ENCODE measurements around the gene ZIC1.

ZIC1 gene

DNA sequence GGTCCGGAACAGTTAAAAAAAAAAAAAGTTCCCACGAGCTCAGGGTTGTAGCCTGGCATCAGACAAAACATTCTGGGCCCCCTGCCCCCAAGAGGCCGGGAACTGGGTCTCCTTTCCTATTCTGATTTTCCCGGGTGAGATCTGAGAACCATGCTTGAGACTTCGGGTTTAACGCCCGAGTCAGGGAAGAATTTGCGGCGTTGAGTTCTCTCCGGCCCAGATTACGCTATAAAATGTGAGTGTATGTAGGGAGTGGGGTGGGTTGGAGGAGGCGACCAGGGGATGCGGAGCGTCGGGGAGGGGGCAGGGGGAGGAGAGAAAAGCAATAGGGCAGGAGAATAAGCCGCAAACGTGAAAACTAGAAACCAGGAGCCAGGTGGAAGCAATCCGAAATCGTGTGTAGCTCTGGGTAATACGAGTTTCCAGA, 2.7 kb downstream of the ZIC1 start:
- peak; percentile 6 for DNase-seq

DNA sequence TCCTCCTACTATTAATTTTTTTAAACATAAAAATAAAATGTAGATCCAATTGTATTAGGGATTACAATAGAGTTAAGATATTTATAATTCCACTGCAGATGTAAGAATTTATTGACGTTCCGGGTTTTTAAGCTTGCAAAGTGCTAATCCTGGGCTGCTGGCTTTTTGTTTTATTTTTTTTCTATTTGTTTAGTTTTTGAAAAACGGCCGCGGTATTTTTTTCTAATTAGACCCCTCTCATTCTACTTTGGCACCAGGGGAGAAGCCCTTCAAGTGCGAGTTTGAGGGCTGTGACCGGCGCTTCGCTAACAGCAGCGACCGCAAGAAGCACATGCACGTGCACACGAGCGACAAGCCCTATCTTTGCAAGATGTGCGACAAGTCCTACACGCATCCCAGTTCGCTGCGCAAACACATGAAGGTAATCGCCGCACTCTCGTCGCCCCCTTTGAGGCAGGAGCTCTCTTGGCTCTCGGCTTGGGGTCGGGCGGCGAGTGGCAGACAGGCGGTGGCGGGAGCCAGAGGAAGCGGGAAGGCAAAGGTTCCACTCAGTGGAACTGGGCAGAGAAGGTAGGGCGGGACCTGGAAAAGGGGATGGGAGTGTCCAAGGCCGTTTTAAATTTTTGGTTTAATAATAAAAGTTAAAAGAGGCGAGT, 3.2 kb downstream of the ZIC1 start:
- no peak for DNase-seq

DNA sequence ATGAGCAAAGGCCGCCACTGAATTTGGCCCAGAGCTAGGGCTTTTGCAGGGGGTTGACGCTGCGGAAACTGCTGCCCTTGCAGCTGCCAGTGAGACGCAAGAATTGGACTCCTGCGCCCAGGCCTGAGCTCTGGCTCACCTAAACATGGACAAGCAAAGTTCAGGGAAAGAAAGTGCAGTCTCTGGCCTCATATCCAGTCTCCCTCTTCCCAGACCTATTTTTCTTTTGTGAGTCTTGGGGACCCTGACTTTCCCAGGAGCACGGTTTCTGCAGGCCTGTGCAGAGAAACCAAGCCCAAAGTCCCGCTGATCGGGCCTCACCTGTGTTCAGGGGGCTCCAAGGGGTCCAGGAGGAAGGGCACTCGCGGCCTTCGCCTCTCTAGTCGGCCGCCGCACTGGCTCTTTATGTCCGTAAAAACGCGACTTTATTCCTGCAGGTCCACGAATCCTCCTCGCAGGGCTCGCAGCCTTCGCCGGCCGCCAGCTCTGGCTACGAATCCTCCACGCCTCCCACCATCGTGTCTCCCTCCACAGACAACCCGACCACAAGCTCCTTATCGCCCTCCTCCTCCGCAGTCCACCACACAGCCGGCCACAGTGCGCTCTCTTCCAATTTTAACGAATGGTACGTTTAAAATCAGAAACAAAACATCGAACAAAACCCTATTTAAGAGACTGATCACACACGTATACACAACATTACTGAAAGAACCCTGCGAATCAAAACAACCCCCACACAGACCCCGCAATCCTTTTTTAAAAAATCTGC, 3.9 kb downstream of the ZIC1 start:
- no peak for DNase-seq

DNA sequence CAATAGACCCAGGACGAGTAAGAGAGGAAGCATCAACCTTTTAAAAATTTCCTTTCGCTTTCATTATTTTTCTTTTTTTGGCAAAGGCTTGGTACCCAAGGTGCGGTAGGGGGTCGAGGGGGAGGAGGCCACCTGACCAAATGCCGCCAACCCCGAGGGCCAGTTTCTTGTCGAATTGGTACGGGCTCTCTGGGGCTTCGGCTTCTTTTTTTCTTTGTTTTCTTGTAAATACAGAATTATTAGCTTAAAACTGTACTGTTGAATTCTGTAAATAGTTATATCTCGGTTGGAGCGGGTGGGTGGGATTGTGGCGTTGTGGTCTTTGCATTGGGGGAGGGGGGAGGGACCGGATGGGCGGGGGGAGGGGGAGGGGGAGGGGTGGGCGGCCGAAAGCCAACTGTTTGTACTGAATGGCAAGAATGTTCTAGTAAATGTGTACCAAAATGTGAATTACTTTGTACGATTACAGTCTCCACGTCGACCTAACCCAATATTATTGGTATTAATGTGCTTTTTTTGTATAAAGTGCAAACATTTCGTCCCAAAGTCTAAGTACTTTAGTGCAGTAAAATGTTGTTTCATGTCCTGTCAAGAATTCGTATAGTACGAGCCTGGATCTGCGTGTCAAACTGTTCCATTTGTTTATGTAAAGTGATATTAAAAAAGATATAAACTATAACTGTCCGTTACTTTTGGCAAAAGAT, 4.7 kb downstream of the ZIC1 start:
- DNase-seq: no peak

DNA sequence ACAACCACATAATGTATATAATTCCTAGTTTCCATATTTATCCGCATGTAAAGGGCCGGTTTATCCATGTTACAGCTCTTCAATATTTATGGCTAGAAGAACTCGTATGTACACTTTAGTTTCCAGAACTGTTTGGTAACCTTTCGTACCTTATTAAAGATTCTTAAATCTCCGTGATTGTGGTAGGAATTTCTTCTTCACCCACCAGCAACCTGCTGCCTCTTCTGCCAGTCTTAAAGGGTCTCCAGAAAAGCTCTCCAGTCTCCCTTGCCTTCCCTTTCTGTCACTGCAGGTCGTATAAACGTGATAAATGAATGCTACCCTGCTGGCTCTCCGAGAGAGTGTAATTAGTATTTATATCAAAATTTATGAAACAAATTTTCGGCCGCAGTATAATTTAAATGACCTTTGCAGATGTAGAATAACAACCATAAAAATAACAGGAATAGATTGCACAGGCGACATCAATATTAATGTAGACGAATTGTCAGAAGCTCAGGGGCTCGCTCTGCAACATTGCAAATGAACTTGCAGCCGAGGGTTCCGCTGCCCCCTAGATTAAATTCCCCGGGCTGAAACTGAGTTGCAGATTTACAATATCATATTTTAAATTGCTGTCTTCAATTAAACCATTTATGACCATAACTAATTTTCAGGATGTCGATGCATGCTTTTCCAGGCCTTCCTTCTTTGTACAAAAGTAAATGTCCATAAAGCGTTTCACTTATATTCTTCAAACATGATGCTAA, 5.4 kb downstream of the ZIC1 start:
- DNase-seq: no peak

DNA sequence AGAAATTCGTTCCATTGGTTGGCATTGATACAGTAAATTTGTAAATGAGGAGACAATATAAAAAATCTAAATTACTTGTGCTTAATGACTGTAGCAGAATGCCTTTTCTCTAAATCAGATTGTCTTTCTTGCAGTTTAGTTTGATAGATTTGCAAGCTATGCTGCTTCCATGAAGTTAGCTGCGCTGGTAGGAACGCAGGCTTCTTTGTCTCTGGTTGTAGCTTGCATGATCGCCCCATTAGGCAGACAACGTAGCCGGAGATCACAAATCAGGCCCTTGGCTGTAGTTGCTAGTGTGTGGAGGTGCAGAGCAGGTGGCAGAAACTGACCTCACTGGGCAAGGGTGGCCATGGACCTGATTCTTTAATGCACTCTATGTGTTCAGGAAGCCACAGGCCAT, 6.1 kb downstream of the ZIC1 start:
- no peak for DNase-seq

DNA sequence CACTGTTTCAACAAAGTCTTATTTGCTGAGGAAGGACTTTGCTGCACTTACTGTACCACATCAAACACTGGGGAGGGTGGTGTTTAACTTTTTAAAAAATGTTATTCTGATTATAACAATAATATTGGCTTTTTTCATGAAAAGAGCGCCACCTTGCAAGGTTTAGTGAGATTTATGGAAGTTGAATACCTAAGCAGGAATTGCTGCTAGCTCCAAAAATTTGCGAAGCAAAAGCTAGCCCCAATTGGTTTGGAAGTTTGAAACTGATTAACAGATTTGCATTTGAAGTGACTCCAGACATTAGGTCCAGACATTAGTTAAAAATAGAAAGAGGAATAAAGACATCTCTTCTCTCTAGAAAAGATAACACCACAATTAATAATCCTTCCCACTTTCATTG, 6.7 kb downstream of the ZIC1 start:
- no peak for DNase-seq

DNA sequence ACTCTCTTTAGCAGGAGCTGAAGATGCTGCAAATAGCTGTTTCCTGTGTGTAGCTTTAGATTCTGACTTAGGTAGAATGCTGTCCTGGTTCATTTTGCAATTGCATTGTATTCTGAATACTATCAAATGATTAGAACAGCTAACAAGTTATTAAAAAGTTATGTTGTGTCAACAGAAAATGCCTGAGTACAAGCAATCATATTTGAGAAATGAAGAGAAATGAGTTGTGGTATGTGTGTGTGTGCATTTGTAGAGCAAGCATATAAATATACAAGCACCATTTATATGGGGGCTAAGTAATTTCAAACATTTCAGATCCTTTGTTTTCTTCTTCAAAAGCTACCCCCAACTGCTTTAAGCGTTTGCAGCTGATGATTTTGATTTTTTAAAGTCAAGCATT, 7.8 kb downstream of the ZIC1 start:
- DNase-seq: no peak

DNA sequence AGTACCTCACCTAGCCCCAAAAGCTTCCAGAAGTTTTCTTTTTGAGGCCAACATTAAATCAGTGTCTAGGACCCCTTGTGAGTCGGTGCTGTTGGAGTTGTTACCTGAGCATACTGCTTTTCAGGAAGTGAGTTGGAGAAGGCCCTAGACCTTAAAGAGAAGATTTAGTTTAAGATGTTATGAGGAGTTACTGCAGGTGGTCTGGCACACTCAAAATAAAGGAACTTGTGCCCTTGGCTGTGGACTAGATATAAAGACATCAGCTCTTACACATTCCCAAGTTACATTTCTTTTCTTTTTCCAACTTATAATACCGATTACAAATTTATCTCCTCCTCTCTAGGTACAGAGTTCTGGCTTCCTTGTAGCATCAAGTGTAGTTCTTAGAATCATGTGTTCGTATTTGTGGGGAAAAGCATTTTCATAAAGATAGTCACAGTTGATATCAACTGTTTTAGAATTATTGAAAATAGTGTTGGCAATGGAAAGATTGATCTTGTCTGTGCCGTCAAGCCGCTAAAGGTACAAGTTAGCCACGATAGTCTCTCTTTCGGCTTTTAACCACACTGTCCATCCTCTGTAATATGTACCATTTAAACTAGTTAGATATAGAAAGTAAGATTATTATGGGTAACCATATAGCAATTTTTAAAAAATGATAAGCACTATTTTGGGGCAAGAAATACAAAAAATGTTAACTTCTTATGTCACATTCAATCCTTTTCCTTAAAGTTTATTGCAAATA, 8.6 kb downstream of the ZIC1 start:
- DNase-seq: no peak

DNA sequence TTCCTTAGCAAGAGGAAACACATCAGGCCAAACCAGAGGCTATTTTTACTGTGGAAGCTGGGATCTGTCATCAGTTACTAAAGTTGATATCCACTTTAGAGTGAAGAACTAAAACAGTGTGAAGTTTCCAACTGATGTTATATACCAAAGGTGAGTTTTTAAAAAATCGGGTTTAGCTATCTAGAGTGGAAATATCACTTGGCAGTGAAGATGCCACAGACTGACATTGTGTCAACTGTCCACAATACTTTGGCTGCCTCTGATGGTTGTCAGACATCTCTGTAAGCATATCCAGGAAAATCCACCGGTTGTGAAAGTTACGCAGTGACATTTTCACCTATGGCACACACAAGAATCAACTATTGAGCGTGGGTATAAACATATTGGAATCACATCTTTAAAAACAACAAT, 9.2 kb downstream of the ZIC1 start:
- no peak for DNase-seq

DNA sequence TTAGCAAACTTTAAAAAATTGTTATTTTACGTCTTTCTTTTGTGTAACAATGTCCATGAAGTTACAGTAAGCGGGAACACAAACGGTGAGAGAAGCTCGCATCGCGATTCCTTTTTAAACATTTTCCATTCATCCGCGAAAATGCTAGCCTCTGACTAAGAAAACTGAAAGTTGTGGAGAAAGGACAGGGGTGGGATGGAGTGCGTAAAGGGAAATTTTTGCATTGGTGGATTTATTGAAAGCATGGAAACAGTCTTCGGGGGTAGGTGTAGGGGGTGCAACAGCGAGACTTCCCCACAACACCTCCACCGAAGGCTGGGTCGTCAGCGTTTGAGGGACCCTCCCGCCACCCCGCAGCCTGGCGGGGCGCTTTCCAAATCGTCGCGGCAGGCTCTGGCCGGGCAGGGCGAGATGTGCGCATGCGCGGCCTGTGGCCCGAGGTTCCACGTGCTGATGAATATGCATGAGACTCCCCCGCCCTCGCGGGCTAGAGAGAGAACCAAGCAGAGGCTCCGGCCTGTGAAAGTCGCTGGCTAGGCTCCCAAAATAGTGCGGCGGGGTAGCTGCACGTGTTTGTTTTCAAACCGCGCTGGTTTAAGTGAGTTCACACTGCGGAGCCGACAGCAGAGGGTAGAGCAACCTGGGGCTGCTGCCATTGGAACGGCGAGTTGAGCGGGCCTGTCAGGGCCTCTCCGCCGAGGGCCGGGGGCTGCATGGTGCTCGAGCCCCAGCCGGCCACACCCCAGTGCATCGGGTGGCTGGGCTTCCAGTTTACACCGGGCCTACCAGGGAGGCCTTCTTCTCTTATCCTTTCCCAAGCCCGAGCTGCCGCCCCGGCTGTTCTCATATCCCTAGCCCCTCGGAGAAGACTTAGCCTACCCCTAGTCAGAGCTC, 9.9 kb downstream of the ZIC1 start:
- DNase-seq: peak; percentile 42

DNA sequence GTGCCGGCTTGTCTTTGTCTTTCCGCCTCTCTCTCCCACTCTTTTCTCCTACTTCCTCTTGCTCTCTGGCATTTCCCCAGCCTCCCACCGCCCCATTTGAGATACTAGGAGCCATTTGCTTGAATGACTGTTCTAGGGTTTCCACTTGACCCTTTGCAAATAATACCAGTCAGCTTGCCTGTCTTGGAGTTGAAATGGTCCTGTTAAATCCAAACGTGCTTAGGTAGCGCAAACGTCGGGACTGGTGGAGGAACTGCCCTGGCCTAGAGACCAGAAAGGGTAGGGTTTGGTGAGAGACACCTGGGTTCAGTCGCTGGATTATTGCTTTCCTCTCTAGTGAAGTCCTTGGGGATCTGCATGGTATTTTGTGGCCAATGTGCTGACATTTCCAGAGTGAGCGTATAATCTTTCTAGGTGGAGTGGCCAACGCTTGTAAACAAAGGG, 10.6 kb downstream of the ZIC1 start:
- DNase-seq: no peak

DNA sequence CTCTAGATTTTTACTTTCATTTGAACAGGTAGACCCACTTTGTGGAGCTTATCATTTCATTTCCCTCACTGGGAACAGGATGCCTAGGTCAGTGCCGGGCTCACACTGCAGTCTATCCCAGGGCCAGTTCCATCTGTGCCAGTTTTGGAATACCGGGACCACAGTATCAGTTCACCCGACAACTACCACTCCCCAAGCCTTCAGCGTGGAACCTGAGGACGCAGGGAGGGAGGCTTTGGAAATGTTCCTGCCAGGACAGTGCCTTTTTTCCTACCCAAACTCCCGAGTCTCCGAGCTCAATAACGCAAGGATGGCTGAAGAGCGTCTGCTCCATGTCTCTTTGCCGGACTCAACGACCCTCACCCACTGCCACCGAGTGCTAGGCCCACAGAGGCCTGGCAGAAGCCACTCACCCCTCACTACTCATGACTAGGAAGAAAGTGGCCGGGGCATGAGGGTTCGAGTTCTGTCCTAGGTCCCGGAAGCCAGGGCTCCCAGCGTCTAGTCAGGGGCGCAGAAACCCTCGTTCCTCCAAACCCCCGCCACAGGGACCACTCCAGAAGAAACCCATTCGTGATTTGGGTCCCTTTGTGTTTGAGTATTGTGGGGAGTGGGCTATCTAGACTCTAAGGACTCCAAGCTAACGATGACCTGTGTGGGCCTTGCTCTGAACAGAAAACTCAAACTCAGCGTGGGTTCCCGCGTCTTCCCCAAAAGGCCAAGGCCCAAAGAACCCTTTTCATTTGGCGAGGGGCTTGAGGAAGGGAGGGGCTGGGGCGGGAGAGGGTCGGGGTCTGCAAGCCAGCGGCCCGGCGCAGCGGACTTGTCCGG, 11.4 kb downstream of the ZIC1 start:
- no peak for DNase-seq

DNA sequence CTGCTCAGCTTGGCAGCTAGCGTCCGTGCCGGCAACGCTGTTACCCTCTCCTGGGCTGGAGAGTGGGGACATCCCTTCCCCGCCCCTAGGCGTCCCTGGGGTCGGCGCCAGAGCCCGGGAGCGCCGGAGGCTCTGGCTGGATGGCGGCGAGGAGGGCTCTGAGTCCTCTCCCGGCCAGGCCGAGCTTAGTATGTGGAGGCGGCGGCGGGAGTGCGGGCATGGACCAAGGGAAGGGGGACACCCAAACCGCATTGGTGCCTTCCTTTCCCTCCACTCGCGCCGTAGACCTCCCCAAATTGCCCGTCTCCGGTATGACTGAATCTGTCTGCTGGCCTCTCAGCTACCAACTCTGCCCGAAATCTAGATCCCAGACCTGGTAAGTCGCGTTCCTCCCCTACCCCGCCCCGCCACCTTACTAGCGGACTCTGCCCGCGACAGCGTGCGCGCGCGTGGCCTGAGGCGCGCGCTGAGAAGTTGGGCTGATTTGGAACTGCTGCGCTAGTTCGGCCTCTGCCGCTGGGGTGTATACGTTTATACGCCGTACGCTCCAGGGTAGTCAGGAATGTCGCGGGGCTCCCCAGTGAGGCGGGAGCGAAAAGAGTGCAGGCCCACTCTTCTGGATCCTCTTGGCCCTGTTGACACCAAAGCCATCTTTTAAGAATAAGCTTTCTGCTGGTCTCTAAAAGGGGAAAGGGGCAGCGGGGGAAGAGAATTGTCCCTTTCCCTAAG, 12.2 kb downstream of the ZIC1 start:
- DNase-seq: no peak

DNA sequence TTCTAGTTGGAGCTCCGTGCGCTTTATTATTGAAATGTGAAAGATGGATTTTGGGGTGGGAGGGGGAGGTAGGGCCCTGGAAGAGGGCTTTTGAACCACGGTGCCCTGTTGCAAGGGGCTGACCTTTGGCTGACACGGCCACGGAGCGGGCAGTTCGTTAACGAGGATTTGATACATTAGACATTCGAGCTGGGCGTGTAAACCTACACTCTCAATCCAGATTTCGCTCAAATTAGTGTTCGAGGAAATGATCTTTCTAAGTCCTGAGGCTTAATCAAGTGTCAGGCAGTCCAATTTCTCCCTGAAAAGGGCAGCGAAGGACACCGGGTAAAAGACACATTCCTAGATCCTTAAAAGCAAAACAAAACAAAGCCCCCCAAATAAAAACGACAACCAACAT, 13.0 kb downstream of the ZIC1 start:
- no peak for DNase-seq

DNA sequence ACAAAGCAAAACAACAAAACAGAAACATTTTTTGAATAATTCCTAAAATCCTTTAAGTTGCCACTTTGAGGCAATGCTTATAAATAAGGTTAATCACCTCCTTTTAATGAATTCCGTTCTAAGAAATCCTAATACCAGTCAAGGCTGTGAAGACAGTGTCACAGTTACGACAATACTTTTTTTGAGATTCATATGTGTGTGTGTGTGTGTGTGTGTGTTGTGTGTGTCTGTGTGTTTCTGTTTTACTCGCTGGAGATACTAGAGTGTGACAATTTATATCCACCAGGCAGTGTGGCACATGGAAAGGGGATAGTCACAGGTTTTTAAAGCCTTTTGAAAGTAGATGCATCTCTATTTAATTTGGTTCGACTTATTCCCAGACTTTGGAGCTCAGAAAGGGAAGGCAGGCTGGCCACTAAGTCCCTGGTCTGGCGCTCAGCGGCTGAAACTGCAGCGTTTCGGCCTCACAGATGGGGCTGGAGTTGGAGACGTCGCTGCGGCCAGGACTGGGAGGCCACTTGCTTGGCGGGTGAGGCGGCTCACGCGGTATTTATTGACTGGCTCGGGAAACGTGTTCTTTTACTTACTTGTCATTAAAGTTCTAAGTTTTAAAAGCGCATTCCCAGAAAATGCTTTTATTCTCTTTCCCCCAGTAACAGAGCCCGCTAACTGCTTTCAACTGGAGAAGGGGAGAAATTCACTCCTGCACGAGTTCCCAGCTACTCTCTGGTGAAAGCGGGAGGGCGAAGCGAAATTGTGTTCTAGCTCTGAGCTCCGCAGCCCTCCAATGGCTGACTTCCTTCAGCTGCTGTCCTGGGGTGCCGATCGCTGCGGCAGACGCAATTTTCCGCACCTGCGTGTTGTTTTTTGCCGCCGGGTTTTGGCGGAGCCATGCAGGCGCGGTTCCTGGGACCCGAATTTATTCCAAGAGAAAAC, 13.7 kb downstream of the ZIC1 start:
- peak; percentile 25 for DNase-seq

DNA sequence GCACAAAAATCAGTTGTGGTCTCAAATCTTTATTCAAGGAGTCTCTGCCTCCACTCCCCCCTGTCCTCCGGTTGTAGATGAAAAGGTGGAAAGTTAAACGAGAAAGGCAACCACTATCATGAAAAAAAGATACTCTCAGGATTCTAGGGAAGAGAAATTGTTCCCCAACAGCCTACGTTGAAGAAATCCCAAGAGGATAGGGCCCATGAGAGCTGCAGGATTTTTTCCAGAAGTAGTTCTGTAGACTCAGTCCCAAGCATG, 14.3 kb downstream of the ZIC1 start:
- no peak for DNase-seq

DNA sequence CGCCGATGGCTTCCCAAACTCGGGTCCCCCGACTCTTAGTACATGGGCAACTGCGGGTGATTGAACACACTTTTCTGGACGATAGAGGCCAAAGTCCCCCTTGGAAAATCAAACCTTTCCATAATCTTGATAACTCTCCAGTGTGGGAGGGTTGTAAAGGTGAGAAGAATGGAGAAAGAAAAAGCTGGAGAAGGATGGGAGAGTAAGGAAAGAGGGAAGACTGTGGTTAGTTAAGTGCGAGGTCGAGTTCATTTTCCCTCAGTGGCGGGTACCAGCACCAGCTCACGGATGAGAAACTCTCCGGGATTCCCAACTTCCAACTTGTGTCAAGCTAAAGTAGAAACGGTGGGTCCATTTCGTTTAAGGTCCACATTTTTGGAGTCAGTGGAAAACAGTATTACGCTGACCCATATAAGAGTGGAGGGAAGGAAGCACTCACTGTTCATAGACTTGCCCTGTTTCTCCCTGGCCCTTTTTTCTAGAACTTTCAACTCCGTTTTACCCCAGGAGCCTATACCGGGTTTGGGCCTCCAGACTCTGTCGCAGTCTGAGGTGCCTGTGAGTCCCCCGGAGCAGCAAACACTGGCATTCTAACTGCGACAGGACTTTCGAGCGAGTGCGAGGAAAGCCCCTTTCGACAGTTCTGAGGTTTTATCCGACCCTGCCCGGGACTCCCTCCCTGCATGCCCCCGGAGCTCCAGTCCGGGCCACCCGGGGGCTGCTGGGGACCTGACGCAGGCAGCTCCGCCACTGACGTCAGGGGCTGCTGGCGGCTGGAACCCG, 14.8 kb downstream of the ZIC1 start:
- no peak for DNase-seq

Data from NCI-H510A treated with DMSO at 0.1 percent for 48 hours (cell line).